Activated B cell treated with CpG ODN at 0.5 μM for 24 hours (primary cell): ENCODE measurements around the gene SCGB1D2. TPM values are rescaled to one million over a fixed set of nuclear protein-coding genes. Genes with fewer than 3 reads are reported as not detected.
"Not testable (repeated sequence)": the region's sequence is repeated elsewhere in the genome, so short reads cannot be mapped to it uniquely, and the experiment has no call there.

ENCODE experiments used
- ATAC-seq: fragments of 200-7000 bp; cut with Tn5 transposase; one replicate; pipeline ENCODE4 v1.10.0; 2021; ENCODE audit warnings: low read depth, mild to moderate bottlenecking, moderate library complexity
- CTCF ChIA-PET: fragments of 350-600 bp; sonication (Branson Sonifier 250); formaldehyde crosslinking; loops from one replicate; lab custom pipeline; 2021; ENCODE audit warnings: antibody characterized with exemption; lab: Charles Lee
- POLR2A ChIA-PET: fragments of 350-600 bp; sonication (Branson Sonifier 250); formaldehyde crosslinking; loops from one replicate; lab custom pipeline; 2021; ENCODE audit warnings: antibody characterized with exemption; lab: Charles Lee
- DNase-seq: peaks from one replicate; pipeline ENCODE4 v3.0.0; 2022
- H3K27ac Mint-ChIP-seq: one replicate; pipeline ENCODE4 v1.8.0; 2020; ENCODE audit warnings: mixed read lengths
- H3K27me3 Mint-ChIP-seq: one replicate; pipeline ENCODE4 v1.8.0; 2021; ENCODE audit warnings: mixed read lengths
- H3K36me3 Mint-ChIP-seq: one replicate; pipeline ENCODE4 v1.8.0; 2021; ENCODE audit warnings: low read depth, mixed read lengths
- H3K4me1 Mint-ChIP-seq: one replicate; pipeline ENCODE4 v1.8.0; 2021; ENCODE audit warnings: mixed read lengths
- H3K4me3 Mint-ChIP-seq: one replicate; pipeline ENCODE4 v1.8.0; 2020; ENCODE audit warnings: mild to moderate bottlenecking, mixed read lengths
- H3K9me3 Mint-ChIP-seq: one replicate; pipeline ENCODE4 v1.8.0; 2020; ENCODE audit warnings: mixed read lengths
- CTCF ChIP-seq: fragments of 200-600 bp; IDR thresholded peaks from one replicate; pipeline ENCODE4 v1.8.0; 2022; ENCODE audit warnings: antibody characterized with exemption, mild to moderate bottlenecking
- intact Hi-C: fragments of 100-400 bp; cut with micrococcal nuclease; formaldehyde crosslinking; loops from one replicate; pipeline ENCODE4 v1.15.1; 2024
- total RNA-seq: library from RNA; stranded (reverse); gene quantifications from 2 replicates; pipeline ENCODE4 v1.2.3, GENCODE V29; 2022

SCGB1D2 gene
- not detected in 2 replicates for total RNA-seq

- H3K27me3 Mint-ChIP-seq, result peaks cover 29% of the 10 kb centered on the region
Observed at GRCh38 chr11:62242021-62242420, at the start of gene SCGB1D2. Gene SCGB1D2 (plus strand): TSS chr11:62242239. CDS start chr11:62242308, 69 bp downstream.

GRCh38 chr11:62193952-62194351 is 48.1 kb upstream of the SCGB1D2 start:
- Mint-ChIP-seq H3K4me1 (no peaks in the 10 kb centered on the region), H3K27ac (no peak overlapping the region), H3K36me3 (no peaks in the 10 kb centered on the region), H3K9me3 (no peaks in the 10 kb centered on the region), H3K4me3 (no peak overlapping the region), H3K27me3 (peaks cover 42% of the 10 kb centered on the region)
- CTCF ChIA-PET, result no interaction called here
- ATAC-seq, result no peak
- POLR2A ChIA-PET, result no interaction called here
- intact Hi-C loops, result no loop called here
- no peak for TF ChIP-seq CTCF
- DNase-seq, result no peak

More at GRCh38 chr11:62242021-62242420, at the start of gene SCGB1D2:
- Mint-ChIP-seq H3K4me3 (no peak within 1 kb of the TSS), H3K9me3 (no peaks in the 10 kb centered on the region), H3K4me1 (no peaks in the 10 kb centered on the region), H3K36me3 (no peaks in the 10 kb centered on the region), H3K27ac (no peak within 1 kb of the TSS)
- ChIA-PET CTCF (no interaction called here), POLR2A (no interaction called here)
- TF ChIP-seq CTCF, result no peak
- DNase-seq (no peak), ATAC-seq (no peak)
- intact Hi-C loops, result no loop called here

- POLR2A ChIA-PET, H3K4me1 Mint-ChIP-seq, H3K9me3 Mint-ChIP-seq, DNase-seq, intact Hi-C loops, ATAC-seq, H3K36me3 Mint-ChIP-seq, H3K4me3 Mint-ChIP-seq, H3K27ac Mint-ChIP-seq, CTCF ChIA-PET: not testable (repeated sequence)
- H3K27me3 Mint-ChIP-seq, result peaks cover 36% of the 10 kb centered on the region
Observed at GRCh38 chr11:62195010-62195409, 47.0 kb upstream of the SCGB1D2 start.

GRCh38 chr11:62195945-62196344 is 46.1 kb upstream of the SCGB1D2 start:
- Mint-ChIP-seq H3K4me3 (no peak overlapping the region), H3K27me3 (peaks cover 33% of the 10 kb centered on the region), H3K4me1 (no peaks in the 10 kb centered on the region), H3K9me3 (no peaks in the 10 kb centered on the region), H3K27ac (no peak overlapping the region), H3K36me3 (no peaks in the 10 kb centered on the region)
- intact Hi-C loops, result no loop called here
- TF ChIP-seq CTCF, result no peak
- POLR2A ChIA-PET, result no interaction called here
- no peak for ATAC-seq
- CTCF ChIA-PET, result no interaction called here
- no peak for DNase-seq

GRCh38 chr11:62197400-62197799 is 44.6 kb upstream of the SCGB1D2 start:
- ATAC-seq, H3K36me3 Mint-ChIP-seq, H3K9me3 Mint-ChIP-seq, H3K4me1 Mint-ChIP-seq, intact Hi-C loops, POLR2A ChIA-PET, DNase-seq, H3K4me3 Mint-ChIP-seq, H3K27ac Mint-ChIP-seq, CTCF ChIA-PET: not testable (repeated sequence)
- peaks cover 27% of the 10 kb centered on the region for H3K27me3 Mint-ChIP-seq

GRCh38 chr11:62201376-62201775 is 40.7 kb upstream of the SCGB1D2 start:
- ChIA-PET POLR2A (no interaction called here), CTCF (no interaction called here)
- DNase-seq (no peak), ATAC-seq (no peak)
- Mint-ChIP-seq H3K9me3 (no peaks in the 10 kb centered on the region), H3K4me1 (no peaks in the 10 kb centered on the region), H3K36me3 (no peaks in the 10 kb centered on the region), H3K27me3 (peaks cover 9% of the 10 kb centered on the region), H3K27ac (no peak overlapping the region), H3K4me3 (no peak overlapping the region)
- intact Hi-C loops, result no loop called here
- no peak for TF ChIP-seq CTCF
